GM18508 (cell line): ENCODE data around the gene LMX1B.
"Not testable (repeated sequence)": the region's sequence is repeated elsewhere in the genome, so short reads cannot be mapped to it uniquely, and the experiment has no call there.

Experiments used
- ATAC-seq: cut with Tn5 transposase; IDR thresholded peaks from one replicate; pipeline ENCODE4 v1.9.1; 2021; ENCODE audit warnings: moderate number of reproducible peaks; ENCODE audit not compliant: insufficient read depth, unreplicated experiment

The LMX1B gene

GRCh38 chr9:126725485-126725884, 111.8 kb downstream of the LMX1B start:
- not testable (repeated sequence) for ATAC-seq

GRCh38 chr9:126728210-126728609, 114.5 kb downstream of the LMX1B start:
- not testable (repeated sequence) for ATAC-seq

- not testable (repeated sequence) for ATAC-seq
These were observed 116.9 kb downstream of the LMX1B start for GRCh38 chr9:126730592-126730991.

- ATAC-seq = no peak
These were observed 119.3 kb downstream of the LMX1B start for GRCh38 chr9:126733005-126733404.

GRCh38 chr9:126734877-126735276, 121.1 kb downstream of the LMX1B start:
- ATAC-seq = no peak

- no peak for ATAC-seq
These were observed 121.8 kb downstream of the LMX1B start for GRCh38 chr9:126735482-126735881.

GRCh38 chr9:126738553-126738952, 124.8 kb downstream of the LMX1B start:
- ATAC-seq = no peak

- no peak for ATAC-seq
These were observed 129.3 kb downstream of the LMX1B start for GRCh38 chr9:126743041-126743440.

GRCh38 chr9:126745574-126746411, 132.1 kb downstream of the LMX1B start:
- no peak for ATAC-seq
